Measurements from ENCODE around the gene KIF2A.

Gene KIF2A

DNA sequence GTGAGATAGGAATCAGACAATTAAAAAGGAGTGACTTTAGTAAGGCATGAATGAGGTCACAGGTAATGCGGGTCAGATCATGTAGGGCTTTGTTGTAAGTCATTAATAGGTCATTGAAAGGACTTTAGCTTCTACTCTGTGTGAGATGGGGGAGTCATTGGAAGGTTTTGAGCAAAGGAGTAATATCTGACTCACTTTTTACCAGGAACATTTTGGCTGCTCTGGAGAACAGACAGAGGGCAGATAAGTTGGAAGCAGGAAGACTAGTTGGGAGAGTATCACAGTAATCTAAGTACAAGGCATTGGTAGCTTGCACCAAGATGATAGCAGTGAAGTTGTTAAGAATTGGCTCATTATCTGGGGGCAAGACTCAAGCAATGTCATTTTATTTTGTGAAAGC is 37.4 kb downstream of the KIF2A start:
- 0 out of 2 replicates have a peak, but pooled peaks cover 10% of the 10 kb centered on the region for H3F3A ChIP-seq (ENCODE audit: insufficient read depth, low read length)

DNA sequence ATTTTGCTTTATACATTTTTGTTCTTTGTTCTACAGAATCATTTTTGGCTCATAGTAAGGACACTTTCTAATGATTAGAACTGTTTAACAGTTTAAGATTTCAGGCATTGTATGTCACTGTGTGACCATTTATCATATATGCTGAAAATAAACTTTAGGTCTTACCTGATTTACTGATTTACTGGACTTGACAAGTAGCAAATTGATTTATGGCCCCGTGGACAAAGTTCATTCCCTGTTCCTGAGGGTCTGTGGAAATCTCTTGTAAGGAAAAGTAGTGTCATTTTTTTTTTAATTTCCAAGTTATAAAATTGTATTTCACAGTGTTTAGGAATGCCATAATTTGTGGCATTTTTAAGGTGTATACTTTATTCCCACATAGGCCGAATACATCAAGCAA is 40.7 kb downstream of the KIF2A start:
- H3K4me2 ChIP-seq (ENCODE audit: low read depth, low read length): no peak overlapping the region
- no peaks in the 10 kb centered on the region for H3K27me3 ChIP-seq (replicated peaks; ENCODE audit: insufficient read depth, low read length)
- H3K9me2 ChIP-seq (replicated peaks; ENCODE audit: insufficient read depth, low read length): no peaks in the 10 kb centered on the region
- no peak overlapping the region for H3K27ac ChIP-seq (ENCODE audit: low read length)
- no peaks in the 10 kb centered on the region for H3K9me3 ChIP-seq (replicated peaks; ENCODE audit: insufficient read depth, low read length)
- DNase-seq: no peak
- no peak overlapping the region for H2AFZ ChIP-seq (ENCODE audit: low read length)
- no peaks in the 10 kb centered on the region; the same call in 1 of the 2 replicates for H3K36me3 ChIP-seq (replicated peaks; ENCODE audit: insufficient read depth, low read length)
- peaks cover 46% of the 10 kb centered on the region for H3K79me2 ChIP-seq (ENCODE audit: low read length)
- TF ChIP-seq, protein P1, sequence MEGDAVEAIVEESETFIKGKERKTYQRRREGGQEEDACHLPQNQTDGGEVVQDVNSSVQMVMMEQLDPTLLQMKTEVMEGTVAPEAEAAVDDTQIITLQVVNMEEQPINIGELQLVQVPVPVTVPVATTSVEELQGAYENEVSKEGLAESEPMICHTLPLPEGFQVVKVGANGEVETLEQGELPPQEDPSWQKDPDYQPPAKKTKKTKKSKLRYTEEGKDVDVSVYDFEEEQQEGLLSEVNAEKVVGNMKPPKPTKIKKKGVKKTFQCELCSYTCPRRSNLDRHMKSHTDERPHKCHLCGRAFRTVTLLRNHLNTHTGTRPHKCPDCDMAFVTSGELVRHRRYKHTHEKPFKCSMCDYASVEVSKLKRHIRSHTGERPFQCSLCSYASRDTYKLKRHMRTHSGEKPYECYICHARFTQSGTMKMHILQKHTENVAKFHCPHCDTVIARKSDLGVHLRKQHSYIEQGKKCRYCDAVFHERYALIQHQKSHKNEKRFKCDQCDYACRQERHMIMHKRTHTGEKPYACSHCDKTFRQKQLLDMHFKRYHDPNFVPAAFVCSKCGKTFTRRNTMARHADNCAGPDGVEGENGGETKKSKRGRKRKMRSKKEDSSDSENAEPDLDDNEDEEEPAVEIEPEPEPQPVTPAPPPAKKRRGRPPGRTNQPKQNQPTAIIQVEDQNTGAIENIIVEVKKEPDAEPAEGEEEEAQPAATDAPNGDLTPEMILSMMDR (IDR thresholded peaks at IDR 0.05; ENCODE audit: low read length): no peak
- TF ChIP-seq EZH2phosphoT487 (IDR thresholded peaks at IDR 0.05; ENCODE audit: low read length): no peak
- TF ChIP-seq EZH2 (optimal IDR thresholded peaks at IDR 0.05; ENCODE audit: low read depth, low read length): no peak
- peaks cover 12% of the 10 kb centered on the region for H3K4me1 ChIP-seq (ENCODE audit: low read length)
- H4K20me1 ChIP-seq (ENCODE audit: insufficient read depth, low read length): 0 out of 2 replicates have a peak, but pooled peaks cover 3% of the 10 kb centered on the region
- no peak overlapping the region for H3K9ac ChIP-seq (ENCODE audit: low read length)
- 0 out of 2 replicates have a peak, but pooled peaks cover 6% of the 10 kb centered on the region for H3F3A ChIP-seq (ENCODE audit: insufficient read depth, low read length)
- no peak overlapping the region for H3K4me3 ChIP-seq (ENCODE audit: low read length)

More for the DNA sequence above, 37.4 kb downstream of the KIF2A start:
- peaks cover 22% of the 10 kb centered on the region for H3K4me1 ChIP-seq (ENCODE audit: low read length)
- H3K9me2 ChIP-seq (replicated peaks; ENCODE audit: insufficient read depth, low read length): no peaks in the 10 kb centered on the region
- no peaks in the 10 kb centered on the region for H3K27me3 ChIP-seq (replicated peaks; ENCODE audit: insufficient read depth, low read length)
- H3K9ac ChIP-seq (ENCODE audit: low read length): no peak overlapping the region
- no peaks in the 10 kb centered on the region for H3K9me3 ChIP-seq (replicated peaks; ENCODE audit: insufficient read depth, low read length)
- H3K4me3 ChIP-seq (ENCODE audit: low read length): no peak overlapping the region
- DNase-seq: no peak
- no peaks in the 10 kb centered on the region for H3K36me3 ChIP-seq (replicated peaks; ENCODE audit: insufficient read depth, low read length)
- TF ChIP-seq EZH2 (optimal IDR thresholded peaks at IDR 0.05; ENCODE audit: low read depth, low read length) (no peak), EZH2phosphoT487 (IDR thresholded peaks at IDR 0.05; ENCODE audit: low read length) (no peak)
- TF ChIP-seq, protein P1 (IDR thresholded peaks at IDR 0.05; ENCODE audit: low read length): no peak
- peaks cover 70% of the 10 kb centered on the region for H3K79me2 ChIP-seq (ENCODE audit: low read length)
- peaks cover 4% of the 10 kb centered on the region; the same call in 1 of the 2 replicates for H4K20me1 ChIP-seq (ENCODE audit: insufficient read depth, low read length)
- no peak overlapping the region for H3K27ac ChIP-seq (ENCODE audit: low read length)
- H3K4me2 ChIP-seq (ENCODE audit: low read depth, low read length): no peak overlapping the region
- H2AFZ ChIP-seq (ENCODE audit: low read length): no peak overlapping the region

DNA sequence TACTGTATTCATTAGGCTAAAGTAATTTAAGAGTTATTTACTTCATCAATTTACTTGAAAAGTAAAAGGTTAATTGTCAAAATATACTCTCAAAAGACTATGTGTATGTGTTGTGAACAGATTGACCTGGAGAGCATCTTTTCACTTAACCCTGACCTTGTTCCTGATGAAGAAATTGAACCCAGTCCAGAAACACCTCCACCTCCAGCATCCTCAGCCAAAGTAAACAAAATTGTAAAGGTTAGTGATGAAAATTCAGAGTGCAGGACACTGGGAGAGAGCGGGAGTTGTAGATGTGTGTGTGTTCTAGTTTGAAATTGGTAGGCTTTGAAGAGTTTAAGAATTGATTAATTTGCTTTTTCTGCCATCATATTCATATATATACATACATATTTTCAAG is 41.9 kb downstream of the KIF2A start:
- Histone ChIP-seq H3K4me2 (ENCODE audit: low read depth, low read length) (no peak overlapping the region), H3K79me2 (ENCODE audit: low read length) (peaks cover 38% of the 10 kb centered on the region), H3K27me3 (replicated peaks; ENCODE audit: insufficient read depth, low read length) (no peaks in the 10 kb centered on the region), H3K9ac (ENCODE audit: low read length) (no peak overlapping the region), H3K9me2 (replicated peaks; ENCODE audit: insufficient read depth, low read length) (no peaks in the 10 kb centered on the region), H3K9me3 (replicated peaks; ENCODE audit: insufficient read depth, low read length) (no peaks in the 10 kb centered on the region), H3K27ac (ENCODE audit: low read length) (no peak overlapping the region), H4K20me1 (ENCODE audit: insufficient read depth, low read length) (no peaks in the 10 kb centered on the region), H3K36me3 (replicated peaks; ENCODE audit: insufficient read depth, low read length) (no peaks in the 10 kb centered on the region; the same call in 1 of the 2 replicates), H3F3A (ENCODE audit: insufficient read depth, low read length) (no peaks in the 10 kb centered on the region), H2AFZ (ENCODE audit: low read length) (no peak overlapping the region), H3K4me3 (ENCODE audit: low read length) (no peak overlapping the region), H3K4me1 (ENCODE audit: low read length) (peaks cover 3% of the 10 kb centered on the region; the same call in 1 of the 2 replicates)
- no peak for DNase-seq
- TF ChIP-seq, protein P1 (IDR thresholded peaks at IDR 0.05; ENCODE audit: low read length): no peak
- TF ChIP-seq EZH2phosphoT487 (IDR thresholded peaks at IDR 0.05; ENCODE audit: low read length) (no peak), EZH2 (optimal IDR thresholded peaks at IDR 0.05; ENCODE audit: low read depth, low read length) (no peak)

Data from MM.1S (cell line).